Rectal smooth muscle tissue (tissue), 1 donor: ENCODE data around the gene CELF4.

Experiments
- H3K27ac ChIP-seq: one replicate; pipeline ENCODE4 v1.7.0; 2013; ENCODE audit warnings: low read depth, low read length, inconsistent platforms
- H3K27me3 ChIP-seq: one replicate; pipeline ENCODE4 v1.7.0; 2013; ENCODE audit warnings: low read length; ENCODE audit not compliant: control insufficient read depth, insufficient read depth
- H3K36me3 ChIP-seq: one replicate; pipeline ENCODE4 v1.7.0; 2013; ENCODE audit warnings: low read length; ENCODE audit not compliant: control insufficient read depth, insufficient read depth
- H3K4me1 ChIP-seq: one replicate; pipeline ENCODE4 v1.7.0; 2013; ENCODE audit warnings: low read length; ENCODE audit not compliant: control insufficient read depth, insufficient read depth
- H3K4me3 ChIP-seq: one replicate; pipeline ENCODE4 v1.7.0; 2013; ENCODE audit warnings: low read length
- H3K9ac ChIP-seq: one replicate; pipeline ENCODE4 v1.7.0; 2013; ENCODE audit warnings: low read length

The CELF4 gene

DNA sequence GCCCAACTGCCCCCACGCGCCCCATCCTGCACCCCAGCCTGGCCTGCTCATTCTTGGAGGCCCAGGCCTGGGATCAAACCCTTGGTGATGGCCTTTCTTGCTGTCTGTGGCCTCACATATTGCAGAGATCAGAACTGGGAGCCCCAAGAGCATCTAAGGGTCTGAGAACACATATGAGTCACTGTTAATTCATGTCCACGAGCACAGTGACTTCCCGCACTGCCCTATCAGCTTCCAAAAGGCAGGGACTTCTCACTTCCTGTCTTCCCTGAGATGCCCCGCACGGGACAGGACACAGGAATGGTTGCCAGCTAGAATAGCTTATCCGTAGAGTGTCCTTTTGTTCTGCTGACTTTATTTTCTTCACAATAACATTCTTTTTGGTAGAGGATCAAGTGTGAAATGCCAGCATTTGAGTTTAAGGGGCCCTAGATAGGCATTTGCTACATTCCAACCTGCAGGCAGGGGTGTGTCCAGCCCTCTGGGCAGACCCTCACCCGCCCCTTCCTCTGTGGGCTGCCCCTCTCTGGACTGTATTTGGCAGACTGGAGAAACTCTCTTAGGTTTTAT is 21.1 kb upstream of the CELF4 start:
- Histone ChIP-seq H3K27ac (no peak overlapping the region), H3K4me3 (no peak overlapping the region), H3K36me3 (no peaks in the 10 kb centered on the region), H3K27me3 (no peaks in the 10 kb centered on the region), H3K9ac (no peak overlapping the region), H3K4me1 (no peaks in the 10 kb centered on the region)

DNA sequence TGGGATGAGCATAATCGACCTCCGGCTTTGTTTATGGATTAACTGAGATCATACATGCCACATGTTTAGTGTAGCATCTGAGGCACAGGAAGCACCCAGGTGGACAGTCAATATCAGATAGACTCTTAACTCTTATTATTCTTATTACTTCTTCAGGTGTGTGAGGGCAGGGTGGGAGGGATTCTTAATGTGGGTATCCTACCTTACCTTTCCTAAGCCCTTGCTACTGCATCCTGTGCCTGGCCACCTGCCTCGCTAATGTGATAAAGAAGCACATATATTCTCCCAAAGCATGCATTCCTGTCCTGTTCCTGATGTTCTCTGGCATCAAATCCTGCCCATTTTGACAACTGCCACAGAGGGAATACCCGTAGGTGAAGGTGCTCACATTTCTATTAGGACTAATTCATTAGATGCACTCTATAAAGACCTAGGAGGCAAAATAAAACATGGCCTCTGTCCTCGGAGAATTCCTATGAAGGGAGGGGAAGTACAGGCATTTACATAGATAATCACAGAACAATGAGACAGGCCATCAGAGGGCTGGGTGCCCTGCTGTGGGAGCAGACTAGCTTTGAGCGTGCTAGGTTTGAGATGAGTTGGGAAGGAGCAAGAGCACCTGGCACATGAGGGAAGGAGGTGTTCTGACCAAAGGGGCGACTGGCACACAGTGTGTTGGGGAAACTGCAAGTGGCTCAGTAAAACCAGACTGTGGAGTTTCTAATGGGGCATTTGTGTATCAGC is 19.5 kb upstream of the CELF4 start:
- Histone ChIP-seq H3K36me3 (no peaks in the 10 kb centered on the region), H3K27ac (no peak overlapping the region), H3K4me3 (no peak overlapping the region), H3K9ac (no peak overlapping the region), H3K27me3 (no peaks in the 10 kb centered on the region), H3K4me1 (no peaks in the 10 kb centered on the region)

DNA sequence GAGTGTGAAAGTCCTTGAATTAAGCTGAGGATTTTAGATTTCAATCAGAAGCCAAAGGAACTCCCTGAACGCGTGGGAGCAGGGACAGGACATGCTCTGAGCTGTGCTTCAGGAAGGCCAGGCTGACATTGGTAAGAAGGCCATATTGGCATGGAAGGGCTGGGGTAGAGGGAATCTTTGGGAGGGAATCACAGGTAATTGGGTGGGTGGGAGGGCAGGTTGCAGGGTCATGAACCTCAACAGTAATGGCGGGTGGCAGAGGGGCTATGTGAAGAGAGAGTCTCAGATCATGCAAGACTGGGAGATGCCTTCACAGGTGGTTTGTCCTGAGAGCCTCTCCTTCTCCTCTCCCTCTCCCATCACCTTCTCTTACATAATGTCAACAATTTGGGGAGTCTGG is 18.6 kb upstream of the CELF4 start:
- no peaks in the 10 kb centered on the region for H3K36me3 ChIP-seq
- no peak overlapping the region for H3K27ac ChIP-seq
- no peak overlapping the region for H3K4me3 ChIP-seq
- no peak overlapping the region for H3K9ac ChIP-seq
- no peaks in the 10 kb centered on the region for H3K27me3 ChIP-seq
- H3K4me1 ChIP-seq = no peaks in the 10 kb centered on the region

DNA sequence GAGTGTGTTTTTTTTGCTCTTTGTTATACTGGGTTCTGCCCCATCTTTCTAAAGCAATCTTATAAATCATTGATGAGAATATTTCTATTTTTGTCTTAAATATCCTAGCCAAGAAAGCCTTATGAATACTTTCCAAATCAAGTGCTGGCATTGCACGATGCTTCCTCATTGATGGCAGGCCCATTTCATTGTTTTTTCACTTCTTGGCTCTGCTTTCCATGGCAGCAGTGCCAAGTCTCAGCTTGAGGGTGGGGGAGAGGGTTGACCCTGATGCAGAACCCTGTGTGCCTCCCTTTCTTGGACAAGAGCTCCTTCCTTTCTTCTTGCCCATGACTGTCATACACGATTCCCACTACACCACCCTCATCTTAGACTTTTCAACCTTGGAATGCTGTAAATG is 16.7 kb upstream of the CELF4 start:
- Histone ChIP-seq H3K27me3 (no peaks in the 10 kb centered on the region), H3K9ac (no peak overlapping the region), H3K4me3 (no peak overlapping the region), H3K36me3 (no peaks in the 10 kb centered on the region), H3K27ac (no peak overlapping the region), H3K4me1 (no peaks in the 10 kb centered on the region)

DNA sequence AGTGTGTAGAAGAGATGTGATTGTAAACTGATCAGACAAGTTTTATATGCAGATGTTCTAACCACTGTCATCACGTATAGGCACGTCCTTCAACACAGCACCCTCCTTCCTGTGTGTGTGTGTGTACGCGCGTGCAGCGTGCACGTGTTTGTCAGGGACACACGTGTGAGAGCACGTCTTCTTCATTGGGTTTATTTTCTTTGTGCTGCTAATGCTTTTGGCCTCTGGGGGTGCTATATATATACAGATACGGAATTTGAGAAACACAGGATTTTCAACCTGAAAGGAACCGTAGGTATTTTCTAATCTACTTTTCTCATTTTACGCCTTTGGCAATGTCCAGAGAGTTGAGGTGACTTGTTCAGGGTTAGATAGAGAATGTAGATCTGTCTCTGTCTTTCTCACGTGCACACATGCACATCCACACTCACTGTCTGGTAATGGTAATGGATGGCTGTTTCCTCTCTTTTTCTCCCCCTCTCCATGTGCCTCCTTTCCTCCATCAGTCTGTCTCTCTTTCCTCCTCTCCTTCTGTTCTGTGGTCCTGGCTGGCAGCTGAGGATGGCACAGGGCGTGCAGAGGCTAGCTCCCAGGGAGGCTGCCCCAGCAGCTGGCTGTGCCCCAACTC is 13.4 kb upstream of the CELF4 start:
- Histone ChIP-seq H3K27ac (no peak overlapping the region), H3K9ac (no peak overlapping the region), H3K4me3 (no peak overlapping the region), H3K4me1 (no peaks in the 10 kb centered on the region), H3K27me3 (no peaks in the 10 kb centered on the region), H3K36me3 (no peaks in the 10 kb centered on the region)

DNA sequence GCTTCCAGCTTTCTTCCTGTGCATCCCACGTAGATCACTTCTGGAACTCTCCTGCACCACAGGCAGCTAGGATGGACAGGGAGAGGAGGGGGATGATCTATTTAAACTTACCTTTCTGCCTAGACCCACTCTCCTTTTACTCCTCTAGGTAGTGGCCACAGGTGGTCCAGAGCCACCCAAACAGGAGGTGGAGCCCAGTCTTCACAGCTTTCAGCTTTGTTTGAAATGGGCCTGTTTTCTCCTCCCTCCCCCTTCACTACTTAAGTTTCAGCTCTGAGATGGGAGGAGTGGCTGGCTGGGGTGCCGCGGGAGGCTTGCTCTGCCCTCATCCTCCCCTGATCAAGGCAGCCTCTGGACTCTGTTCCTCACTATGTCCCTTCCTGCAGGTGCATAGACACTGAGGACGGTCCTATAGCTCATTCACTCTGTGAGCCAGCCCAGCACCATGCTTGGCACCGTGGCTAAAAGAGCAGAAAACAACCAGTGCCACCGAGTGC is 12.6 kb upstream of the CELF4 start:
- no peaks in the 10 kb centered on the region for H3K4me1 ChIP-seq
- H3K9ac ChIP-seq = no peak overlapping the region
- no peaks in the 10 kb centered on the region for H3K36me3 ChIP-seq
- no peak overlapping the region for H3K27ac ChIP-seq
- no peak overlapping the region for H3K4me3 ChIP-seq
- H3K27me3 ChIP-seq = no peaks in the 10 kb centered on the region

DNA sequence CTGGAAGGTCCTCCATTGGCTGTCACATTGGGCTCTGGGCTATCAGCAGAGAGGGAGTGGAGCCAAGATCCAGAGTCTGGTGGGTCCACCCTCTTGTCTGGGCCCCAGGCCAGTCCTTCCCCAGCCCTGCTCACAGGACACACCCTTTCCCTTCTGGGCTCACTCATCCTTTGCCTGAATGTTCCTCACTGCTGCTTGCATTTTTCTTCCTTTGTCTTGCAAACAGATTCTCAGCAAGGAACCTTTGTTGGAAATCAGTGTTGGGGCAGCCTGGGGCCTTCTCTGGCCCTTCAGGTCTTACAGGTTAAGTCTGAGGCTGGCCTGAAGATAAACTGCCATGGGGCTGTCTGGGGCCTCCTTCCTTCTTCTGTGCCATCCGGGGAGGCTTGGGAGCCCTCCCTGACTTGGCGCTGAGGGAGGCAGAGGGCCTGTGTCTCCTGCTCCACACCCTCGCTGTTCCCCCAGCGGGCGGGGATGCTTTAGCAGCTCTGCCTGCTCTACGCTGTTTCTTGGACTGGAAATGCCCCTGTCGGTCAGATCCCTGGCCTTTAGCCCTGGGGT is 11.5 kb upstream of the CELF4 start:
- H3K4me3 ChIP-seq = no peak overlapping the region
- H3K9ac ChIP-seq = no peak overlapping the region
- H3K27ac ChIP-seq = no peak overlapping the region
- H3K36me3 ChIP-seq = no peaks in the 10 kb centered on the region
- peaks cover 3% of the 10 kb centered on the region for H3K27me3 ChIP-seq
- no peaks in the 10 kb centered on the region for H3K4me1 ChIP-seq

DNA sequence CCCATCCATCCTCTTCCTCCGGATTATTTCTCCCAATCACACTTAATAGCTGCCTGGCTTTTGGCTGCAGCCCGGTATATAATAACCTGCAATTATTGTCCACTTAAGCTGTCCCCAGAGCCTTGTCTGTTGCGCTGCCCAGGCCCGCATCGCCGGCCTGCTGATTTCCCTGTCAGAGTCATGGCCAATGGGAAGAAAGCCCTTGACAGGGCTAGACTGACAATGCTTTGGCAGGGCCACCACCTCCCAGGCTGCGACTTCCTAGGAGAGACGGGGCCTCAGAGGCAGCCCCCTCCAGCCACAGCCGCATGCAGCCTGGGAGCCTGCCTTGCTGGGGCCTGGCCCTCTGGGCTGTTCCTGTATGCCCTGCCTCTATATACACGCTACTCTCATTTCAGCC is 10.0 kb upstream of the CELF4 start:
- H3K4me3 ChIP-seq = no peak overlapping the region
- H3K27ac ChIP-seq = no peak overlapping the region
- no peak overlapping the region for H3K9ac ChIP-seq
- H3K36me3 ChIP-seq = no peaks in the 10 kb centered on the region
- H3K4me1 ChIP-seq = no peaks in the 10 kb centered on the region
- H3K27me3 ChIP-seq = peaks cover 3% of the 10 kb centered on the region

DNA sequence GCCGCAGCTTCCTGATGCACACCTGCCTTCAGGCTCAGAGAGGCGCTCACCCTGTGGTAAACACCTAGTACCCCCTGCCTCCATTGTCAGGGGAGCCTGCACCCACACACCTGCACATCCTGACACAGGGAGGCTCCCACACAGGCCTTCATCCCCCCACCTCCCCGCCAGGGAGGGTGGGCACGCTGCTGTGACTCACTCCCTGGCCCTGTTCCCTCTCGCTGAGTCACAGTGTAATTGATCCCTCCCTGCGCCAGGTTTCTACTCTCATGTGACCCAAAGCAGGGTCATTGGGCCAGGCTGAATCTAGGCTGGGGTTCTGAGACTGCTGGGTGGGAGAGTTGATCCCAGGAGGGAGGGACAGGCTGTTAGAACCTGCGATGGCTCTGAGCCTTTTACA is 8.5 kb upstream of the CELF4 start:
- Histone ChIP-seq H3K9ac (no peak overlapping the region), H3K4me3 (no peak overlapping the region), H3K27ac (no peak overlapping the region), H3K36me3 (no peaks in the 10 kb centered on the region), H3K27me3 (peaks cover 7% of the 10 kb centered on the region), H3K4me1 (no peaks in the 10 kb centered on the region)

DNA sequence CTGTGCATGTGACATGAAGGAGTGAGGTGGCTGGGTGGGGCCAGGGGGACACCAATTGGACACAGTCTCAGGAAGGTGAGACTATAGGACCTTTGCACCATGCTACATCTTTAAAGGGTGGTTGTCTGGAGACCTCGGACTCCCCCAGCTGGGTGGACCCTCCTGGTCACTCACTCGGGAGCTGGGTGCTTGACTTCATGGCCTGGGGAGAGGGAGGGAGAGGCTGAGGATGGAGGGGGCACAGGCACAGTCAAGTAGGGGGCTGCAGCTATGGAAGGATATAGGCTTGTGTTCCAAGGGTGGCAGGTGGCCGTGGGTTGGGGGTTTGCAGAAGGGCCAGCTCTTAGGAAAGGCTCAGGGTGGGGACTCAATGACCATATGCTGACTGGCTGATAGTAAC is 7.1 kb upstream of the CELF4 start:
- no peak overlapping the region for H3K27ac ChIP-seq
- H3K4me3 ChIP-seq = no peak overlapping the region
- H3K4me1 ChIP-seq = no peaks in the 10 kb centered on the region
- H3K27me3 ChIP-seq = peaks cover 11% of the 10 kb centered on the region
- H3K9ac ChIP-seq = no peak overlapping the region
- no peaks in the 10 kb centered on the region for H3K36me3 ChIP-seq

DNA sequence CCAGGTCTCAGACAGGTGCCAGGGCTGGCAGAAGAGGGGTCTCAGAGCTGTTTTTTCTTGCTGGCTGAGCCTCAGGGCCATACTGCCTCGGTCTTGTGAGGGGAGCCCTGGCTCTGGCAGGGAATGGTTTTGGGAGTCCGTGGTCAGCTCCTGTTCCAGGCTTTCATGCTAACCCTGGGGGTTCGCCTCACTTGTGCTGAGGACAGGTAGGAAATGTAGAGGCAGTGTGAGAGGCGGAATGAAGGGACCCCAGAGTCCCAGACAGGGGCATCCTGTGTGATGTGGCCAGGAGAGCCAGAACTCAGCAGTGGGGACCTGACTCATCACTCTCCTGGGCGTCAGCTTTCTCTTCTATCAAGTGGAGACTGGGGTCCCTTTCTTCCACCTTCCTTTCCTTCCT is 5.7 kb upstream of the CELF4 start:
- Histone ChIP-seq H3K27me3 (peaks cover 14% of the 10 kb centered on the region), H3K4me1 (no peaks in the 10 kb centered on the region), H3K4me3 (no peak overlapping the region), H3K36me3 (no peaks in the 10 kb centered on the region), H3K27ac (no peak overlapping the region), H3K9ac (no peak overlapping the region)

DNA sequence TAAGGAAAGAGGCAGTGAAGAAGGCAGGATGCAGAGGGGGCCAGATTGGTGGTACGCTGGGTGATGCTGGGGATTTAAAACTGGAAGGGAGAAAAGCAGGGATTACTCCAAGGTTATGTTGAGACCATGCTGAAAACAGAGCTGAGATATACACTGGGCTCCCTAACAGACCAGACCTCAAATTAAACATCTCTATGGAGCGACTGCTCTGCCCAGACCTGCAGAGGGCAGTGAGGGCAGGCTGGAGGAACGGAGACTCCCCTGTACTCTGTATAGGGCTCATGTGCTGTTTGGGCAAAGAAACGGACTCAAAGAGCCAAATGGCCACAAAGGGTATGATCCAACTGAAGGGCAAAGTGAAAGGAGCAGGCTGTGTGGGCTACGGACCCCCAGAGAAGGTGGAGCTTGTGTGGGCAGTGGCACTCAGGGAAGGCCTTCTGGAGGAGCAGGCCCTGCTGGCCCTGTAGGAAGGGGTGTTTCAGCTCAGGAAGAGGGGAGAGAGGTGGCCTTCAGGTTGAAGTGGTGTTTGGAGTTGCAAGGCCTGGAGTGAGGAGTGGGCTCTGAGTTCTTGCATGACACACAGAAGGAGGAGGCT is 4.8 kb upstream of the CELF4 start:
- no peak overlapping the region for H3K27ac ChIP-seq
- H3K4me3 ChIP-seq = no peak overlapping the region
- no peak overlapping the region for H3K9ac ChIP-seq
- H3K27me3 ChIP-seq = peaks cover 14% of the 10 kb centered on the region
- H3K4me1 ChIP-seq = no peaks in the 10 kb centered on the region
- no peaks in the 10 kb centered on the region for H3K36me3 ChIP-seq
